HepG2 (cell line): ENCODE data around the gene C1orf159.

ENCODE experiments used
- ASH2L ChIP-seq: fragments of 300-600, 200-600 bp; sonication (generic); IDR thresholded peaks from 2 replicates; pipeline ENCODE4 v1.7.0; 2017; ENCODE audit warnings: low read depth, mild to moderate bottlenecking, moderate library complexity, mixed read lengths, low read length; ENCODE audit not compliant: insufficient read length
- CBFB ChIP-seq: sonication (generic); formaldehyde crosslinking; IDR thresholded peaks from 2 replicates; pipeline ENCODE4 v1.4.0; 2020; ENCODE audit warnings: missing genetic modification reagents
- CEBPB ChIP-seq: IDR thresholded peaks from 2 replicates; pipeline ENCODE4 v1.6.1; 2011; ENCODE audit warnings: low read depth, low read length, improper control_type of control experiment, borderline replicate concordance
- ELF1 ChIP-seq: sonication (generic); formaldehyde crosslinking; IDR thresholded peaks from 2 replicates; pipeline ENCODE4 v1.4.0; 2020; ENCODE audit warnings: missing genetic modification reagents
- FOXJ3 ChIP-seq: sonication (generic); formaldehyde crosslinking; IDR thresholded peaks from 2 replicates; pipeline ENCODE4 v1.4.0; 2020; ENCODE audit warnings: missing genetic modification reagents, mild to moderate bottlenecking, borderline replicate concordance
- NCOA1 ChIP-seq: sonication (generic); formaldehyde crosslinking; IDR thresholded peaks from 2 replicates; pipeline ENCODE4 v1.9.0; 2021; ENCODE audit warnings: missing genetic modification reagents
- POGZ ChIP-seq: sonication (generic); formaldehyde crosslinking; IDR thresholded peaks from 2 replicates; pipeline ENCODE4 v1.4.0; 2020; ENCODE audit warnings: mild to moderate bottlenecking, missing genetic modification reagents
- POLR2AphosphoS5 ChIP-seq: IDR thresholded peaks from 2 replicates; pipeline ENCODE4 v1.6.1; 2012; ENCODE audit warnings: low read depth, low read length
- SYNCRIP ChIP-seq: fragments of 200-400 bp; formaldehyde crosslinking; IDR thresholded peaks from 2 replicates; pipeline ENCODE4 v1.6.1; 2018; ENCODE audit warnings: mild to moderate bottlenecking, low read depth, low read length; ENCODE audit not compliant: insufficient read depth
- TF ChIP-seq, protein P1 (sequence below): sonication (generic); formaldehyde crosslinking; IDR thresholded peaks from 2 replicates; pipeline ENCODE4 v1.5.0; 2020; ENCODE audit warnings: mild to moderate bottlenecking, missing genetic modification reagents, moderate library complexity

DNA sequence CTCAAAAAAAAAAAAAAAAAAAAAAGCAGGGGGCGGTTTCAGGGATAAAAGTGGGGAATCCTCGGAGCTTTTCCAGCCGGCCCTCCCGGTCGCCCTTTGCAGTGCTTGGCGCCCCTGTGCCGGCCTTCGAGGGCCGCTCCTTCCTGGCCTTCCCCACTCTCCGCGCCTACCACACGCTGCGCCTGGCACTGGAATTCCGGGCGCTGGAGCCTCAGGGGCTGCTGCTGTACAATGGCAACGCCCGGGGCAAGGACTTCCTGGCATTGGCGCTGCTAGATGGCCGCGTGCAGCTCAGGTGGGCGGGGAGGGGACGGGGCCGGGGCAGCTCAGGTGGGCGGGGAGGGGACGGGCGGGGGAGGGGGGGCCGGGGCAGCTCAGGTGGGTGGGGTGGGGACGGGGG is 67.1 kb downstream of the C1orf159 start:
- TF ChIP-seq ELF1 (CRISPR knock-in tag) (no peak), ASH2L (no peak), NCOA1 (CRISPR knock-in tag) (no peak), FOXJ3 (CRISPR knock-in tag) (no peak), POGZ (no peak), CBFB (no peak), POLR2AphosphoS5 (no peak), SYNCRIP (no peak), CEBPB (no peak)
- TF ChIP-seq, protein P1, sequence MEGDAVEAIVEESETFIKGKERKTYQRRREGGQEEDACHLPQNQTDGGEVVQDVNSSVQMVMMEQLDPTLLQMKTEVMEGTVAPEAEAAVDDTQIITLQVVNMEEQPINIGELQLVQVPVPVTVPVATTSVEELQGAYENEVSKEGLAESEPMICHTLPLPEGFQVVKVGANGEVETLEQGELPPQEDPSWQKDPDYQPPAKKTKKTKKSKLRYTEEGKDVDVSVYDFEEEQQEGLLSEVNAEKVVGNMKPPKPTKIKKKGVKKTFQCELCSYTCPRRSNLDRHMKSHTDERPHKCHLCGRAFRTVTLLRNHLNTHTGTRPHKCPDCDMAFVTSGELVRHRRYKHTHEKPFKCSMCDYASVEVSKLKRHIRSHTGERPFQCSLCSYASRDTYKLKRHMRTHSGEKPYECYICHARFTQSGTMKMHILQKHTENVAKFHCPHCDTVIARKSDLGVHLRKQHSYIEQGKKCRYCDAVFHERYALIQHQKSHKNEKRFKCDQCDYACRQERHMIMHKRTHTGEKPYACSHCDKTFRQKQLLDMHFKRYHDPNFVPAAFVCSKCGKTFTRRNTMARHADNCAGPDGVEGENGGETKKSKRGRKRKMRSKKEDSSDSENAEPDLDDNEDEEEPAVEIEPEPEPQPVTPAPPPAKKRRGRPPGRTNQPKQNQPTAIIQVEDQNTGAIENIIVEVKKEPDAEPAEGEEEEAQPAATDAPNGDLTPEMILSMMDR (CRISPR knock-in tag): no peak
